Endothelial cell of coronary artery (primary cell): Measurements from ENCODE around the gene LEFTY1. TPM values are rescaled to one million over a fixed set of nuclear protein-coding genes. Genes with fewer than 3 reads are reported as not detected.

Experiments
- total RNA-seq: library from RNA; depleted of rRNA; stranded (reverse); fragments of >200 nt; gene quantifications from 2 replicates; pipeline ENCODE4 v1.2.3, GENCODE V29; 2014

The LEFTY1 gene
- not detected in 2 replicates for total RNA-seq

GRCh38 chr1:225888898-225889601, at the start of gene LEFTY1:
Gene LEFTY1, minus strand, starts transcription at chr1:225889146. Its CDS starts 80 bp downstream, at chr1:225889066.

DNA sequence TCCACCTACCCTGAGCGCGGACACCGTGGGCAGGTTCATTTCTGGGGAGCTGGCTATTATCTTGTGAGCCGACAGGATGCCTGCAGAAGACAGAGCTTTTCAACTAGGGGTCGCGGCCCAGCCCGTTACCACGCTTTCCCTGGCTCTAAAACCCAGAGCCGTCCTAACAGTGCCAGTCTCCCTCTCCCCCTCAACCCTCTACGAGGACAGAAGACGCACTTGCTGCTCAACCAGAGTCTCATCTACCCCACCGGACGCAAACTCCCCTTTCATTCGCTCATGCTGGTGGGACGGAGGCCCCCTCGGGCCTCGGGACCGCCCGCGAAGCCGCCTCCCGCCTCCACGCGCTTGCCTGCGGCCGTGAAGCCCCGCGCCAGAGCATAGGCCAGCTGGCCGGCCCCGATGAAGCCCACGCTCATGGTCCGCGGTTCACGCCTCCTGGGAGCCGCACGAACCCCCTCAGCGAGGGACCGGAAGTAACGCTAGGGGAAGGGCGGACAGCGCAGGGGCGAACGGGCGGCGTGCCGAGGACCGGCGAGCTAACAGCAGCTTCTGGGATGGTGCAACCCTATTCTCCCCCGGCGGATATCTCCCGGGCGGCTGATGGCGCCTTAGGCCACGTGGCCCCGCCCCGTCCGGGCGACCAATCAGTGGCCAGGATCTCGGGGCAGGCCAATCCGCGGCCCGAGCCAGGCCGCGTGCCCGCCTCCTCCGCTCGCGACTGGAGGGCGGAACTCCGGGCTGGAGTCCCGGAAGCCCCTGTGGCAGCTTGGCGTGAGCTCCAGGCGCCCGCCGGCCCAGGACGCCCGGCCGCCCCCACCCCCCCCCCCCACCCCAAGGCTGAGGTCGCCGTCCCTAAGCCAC, 35.0 kb upstream of the LEFTY1 start, which contains the start of gene PYCR2:
PYCR2 (minus strand) TSS at position 559 of the 864 bp plus-strand sequence; CDS start at position 419, 140 bp downstream.

DNA sequence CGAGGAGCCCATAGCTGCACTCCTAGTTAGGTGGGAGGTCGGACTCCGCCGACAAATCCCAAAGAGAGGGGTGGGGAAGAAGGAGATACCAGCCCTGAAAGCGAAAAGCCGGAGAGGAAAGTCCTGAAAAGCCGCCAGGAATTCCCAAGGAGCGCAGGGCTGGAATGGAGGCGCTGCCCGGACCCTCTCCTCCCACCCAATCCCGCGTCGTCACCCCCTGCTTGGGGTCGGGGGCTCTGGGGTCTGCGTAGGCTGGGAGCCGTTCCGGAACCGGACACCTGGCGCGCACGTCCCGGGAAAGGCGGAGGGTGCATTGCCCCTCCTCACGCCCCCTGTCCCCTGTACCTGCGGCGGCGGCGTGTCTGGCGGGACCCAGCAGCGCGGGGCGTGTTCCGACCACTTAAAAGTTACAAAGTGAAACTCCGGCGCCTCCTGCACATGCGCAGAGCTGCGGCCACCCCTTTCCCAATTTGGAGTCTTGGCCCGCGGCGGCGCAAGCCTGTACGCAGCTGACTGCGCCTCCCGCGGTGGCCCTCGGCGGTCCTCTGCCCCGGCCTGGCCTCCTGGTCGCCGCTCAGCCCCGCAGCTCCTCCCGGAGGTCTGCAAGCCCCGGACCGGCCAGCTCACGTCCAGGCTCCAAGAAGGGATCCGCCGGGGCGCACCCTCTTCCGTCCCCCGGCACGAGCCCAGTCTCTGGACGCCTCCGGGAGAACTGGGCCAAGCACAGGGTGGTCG, 6.8 kb downstream of the LEFTY1 start, which contains the start of gene TMEM63A:
TMEM63A (minus strand) TSS at position 422 of the 735 bp plus-strand sequence. CDS start 4,800 bp downstream, outside the sequence.

Other genes with a start within 250 kb of the LEFTY1 start
- gene ENAH, start 236.0 kb downstream of the LEFTY1 start, total RNA-seq = 64.1 and 104 TPM in 2 replicates
- 183 and 186 TPM in 2 replicates for gene SRP9, start 111.3 kb downstream of the LEFTY1 start, total RNA-seq
- gene EPHX1, start 79.0 kb downstream of the LEFTY1 start, total RNA-seq = 7.4 and 10.1 TPM in 2 replicates
- gene TMEM63A, start 6.8 kb downstream of the LEFTY1 start, total RNA-seq = 10.0 and 24.7 TPM in 2 replicates
- gene PYCR2, start 35.1 kb upstream of the LEFTY1 start, total RNA-seq = 31.6 and 36.3 TPM in 2 replicates
- under 0.01 and 0.09 TPM in 2 replicates for gene LEFTY2, start 52.1 kb upstream of the LEFTY1 start, total RNA-seq
- 20.6 and 23.8 TPM in 2 replicates for gene SDE2, start 110.2 kb upstream of the LEFTY1 start, total RNA-seq
- 140 and 169 TPM in 2 replicates for gene H3-3A, start 173.6 kb upstream of the LEFTY1 start, total RNA-seq